Heart left ventricle (tissue), 16 donors: ENCODE data around the gene P2RX7. TPM values are rescaled to one million over a fixed set of nuclear protein-coding genes. Genes with fewer than 3 reads are reported as not detected.
A peak's percentile ranks its signal among the peaks of the same experiment; 100 is the strongest.
"Not testable (repeated sequence)": the region's sequence is repeated elsewhere in the genome, so short reads cannot be mapped to it uniquely, and the experiment has no call there.

Experiments
- ATAC-seq, 4 donors: fragments of 200-7000 bp; cut with Tn5 transposase; one replicate each; pipeline ENCODE4 v1.9.1; 2020 to 2022; ENCODE audit warnings: moderate library complexity in 4 of 4, mild to moderate bottlenecking in 3 of 4, moderate number of reproducible peaks in 1 of 4
- DNase-seq, 5 donors: peaks; one replicate each; pipeline ENCODE4 v3.0.0-alpha.2; 2020
- H3K27ac ChIP-seq, 12 donors: fragments of 200-600 bp; sonication (generic) in 4 of 12; one replicate each; pipeline versions ENCODE4 v1.5.0 to v1.8.0; 2016 to 2022; ENCODE audit warnings: mild to moderate bottlenecking in 2 of 12
- H3K27me3 ChIP-seq, 9 donors: fragments of 200-600 bp; sonication (generic) in 2 of 9; one replicate each; pipeline versions ENCODE4 v1.5.1 to v1.8.0; 2016 to 2022; ENCODE audit warnings: mild to moderate bottlenecking in 3 of 9
- H3K36me3 ChIP-seq, 9 donors: fragments of 200-600 bp; sonication (generic) in 2 of 9; one replicate each; pipeline versions ENCODE4 v1.5.0 to v1.8.0; 2018 to 2022; ENCODE audit warnings: mild to moderate bottlenecking in 2 of 9
- H3K4me1 ChIP-seq, 12 donors: fragments of 200-600 bp; sonication (generic) in 4 of 12; one replicate each; pipeline versions ENCODE4 v1.5.0 to v1.8.0; 2016 to 2022; ENCODE audit warnings: mild to moderate bottlenecking in 3 of 12
- H3K4me3 ChIP-seq, 12 donors: fragments of 200-600 bp; sonication (generic) in 4 of 12; one replicate each; pipeline versions ENCODE4 v1.5.0 to v1.8.0; 2017 to 2022; ENCODE audit warnings: mild to moderate bottlenecking in 9 of 12, moderate library complexity in 4 of 12
- H3K9me3 ChIP-seq, 12 donors: fragments of 200-600 bp; sonication (generic) in 4 of 12; one replicate each; pipeline versions ENCODE4 v1.5.0 to v1.8.0; 2016 to 2022; ENCODE audit warnings: mild to moderate bottlenecking in 1 of 12
- POLR2A ChIP-seq, 2 donors: fragments of 450-650 bp; IDR thresholded peaks; one replicate each; pipeline ENCODE4 v1.6.1; 2017; ENCODE audit warnings: antibody characterized with exemption in 2 of 2, mild to moderate bottlenecking in 2 of 2, moderate library complexity in 2 of 2
- WGBS, 4 donors: extraction: QIAGEN DNeasy Blood & Tissue Kit in 2 of 4; methylation state at CpG; one replicate each; pipeline versions ENCODE4 v1.1.5 to v1.1.7; 2013 to 2018; 5-methylcytosine and 5-hydroxymethylcytosine counted together
- intact Hi-C, 10 donors: fragments of 100-400 bp; cut with DNase I; formaldehyde crosslinking; loops; one replicate each; pipeline versions ENCODE4 v1.11.1 to v1.14.2; 2022
- polyA plus RNA-seq, 2 donors: library from polyadenylated mRNA; stranded (reverse); fragments of 200-250 nt; gene quantifications; one replicate each; pipeline ENCODE4 v1.2.3, GENCODE V29; 2013
- total RNA-seq, 9 donors: library from RNA; depleted of rRNA in 2 of 9; stranded (reverse); fragments of >200 nt in 2 of 9; fragmentation: NEBNext Ultra II Directional in 3 of 9; extraction: Animal tissue kit (Norgen Biotek cat#: 25700) in 3 of 9; gene quantifications; one replicate each; pipeline versions ENCODE4 v1.1.0 to v1.2.4, GENCODE V29; 2016 to 2023
- TF ChIP-seq, protein P1 (sequence below), 12 donors: fragments of 200-600 bp; sonication (generic) in 4 of 12; IDR thresholded peaks; one replicate each; pipeline versions ENCODE4 v1.5.0 to v1.8.0; 2018 to 2022; ENCODE audit warnings: antibody characterized with exemption in 12 of 12, mild to moderate bottlenecking in 5 of 12
- donor health status: ischemic (EF 13 %, LVEDD 7.1; RV severe dilation, severe dysfunction).
- donor health status: healthy with polysubstance abuse.
- donor health status: DM: no; HTN: yes; CAD: no.
- donor health status: DM: no; HTN: no; CAD: no.
- donor health status: ischemic (EF 25% LVEDD 6.9; RV normal size, moderate dysfunction).
- donor health status: ischemic (EF 25% LVEDD 5.7; RV mildly dilated, moderate dysfunction).
- donor health status: healthy.
- donor health status: DM: yes; HTN: yes; CAD: no.
- donor health status: ischemic (EF 35%, LVEDD 5.7; RV mildly dilated, moderate dysfunction).
- donor health status: nonischemic (EF 11% LVEDD 7.7; RV severe dilation, severe dysfunction).
- donor health status: DM: yes; HTN: yes; CAD: no.
- donor health status: PGD.
- donor health status: ischemic (EF 29% LVEDD 5.4; RV normal size, mild dysfunction).
- donor health status: nonischemic (EF 23%, LVEDD 6.1; RV moderate dilation, normal function).

Gene P2RX7
- total and polyA plus RNA-seq, 11 donors, result 0.39 to 12.0 (median 1.8) TPM

DNA sequence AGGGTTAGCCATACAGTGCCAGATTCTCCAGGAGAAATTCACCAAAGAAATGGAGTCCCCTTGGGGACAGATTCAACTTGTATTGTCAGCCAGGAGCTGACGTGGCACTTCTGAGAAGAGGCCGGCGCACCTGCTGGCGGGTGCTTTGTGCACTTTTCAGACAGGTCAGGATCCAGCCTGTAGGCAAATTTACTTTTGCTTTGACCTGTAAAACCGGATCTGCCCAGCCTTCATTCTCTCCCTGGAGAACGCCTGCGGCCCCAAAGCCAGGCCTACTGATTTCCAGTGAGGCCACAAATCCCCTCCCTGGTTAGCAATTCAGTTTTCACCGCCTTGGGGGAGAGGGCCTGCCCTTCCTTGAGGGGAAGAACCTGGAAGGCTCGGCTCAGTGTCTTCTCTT lies 94.6 kb downstream of the P2RX7 start:
- no peak overlapping the region for H3K4me3 ChIP-seq
- no peaks in the 10 kb centered on the region for H3K9me3 ChIP-seq
- WGBS, 4 donors, result 79 to 91% (median 87%) methylated on average over 9 of the region's 9 CpGs
- intact Hi-C loops, result loop anchor here in 1 of 10 donors (10.0 kb wide), 1 partner anchor 162 kb away; no protein-coding TSS in a partner anchor
- no peak for ATAC-seq
- no peak for DNase-seq
- TF ChIP-seq, protein P1, sequence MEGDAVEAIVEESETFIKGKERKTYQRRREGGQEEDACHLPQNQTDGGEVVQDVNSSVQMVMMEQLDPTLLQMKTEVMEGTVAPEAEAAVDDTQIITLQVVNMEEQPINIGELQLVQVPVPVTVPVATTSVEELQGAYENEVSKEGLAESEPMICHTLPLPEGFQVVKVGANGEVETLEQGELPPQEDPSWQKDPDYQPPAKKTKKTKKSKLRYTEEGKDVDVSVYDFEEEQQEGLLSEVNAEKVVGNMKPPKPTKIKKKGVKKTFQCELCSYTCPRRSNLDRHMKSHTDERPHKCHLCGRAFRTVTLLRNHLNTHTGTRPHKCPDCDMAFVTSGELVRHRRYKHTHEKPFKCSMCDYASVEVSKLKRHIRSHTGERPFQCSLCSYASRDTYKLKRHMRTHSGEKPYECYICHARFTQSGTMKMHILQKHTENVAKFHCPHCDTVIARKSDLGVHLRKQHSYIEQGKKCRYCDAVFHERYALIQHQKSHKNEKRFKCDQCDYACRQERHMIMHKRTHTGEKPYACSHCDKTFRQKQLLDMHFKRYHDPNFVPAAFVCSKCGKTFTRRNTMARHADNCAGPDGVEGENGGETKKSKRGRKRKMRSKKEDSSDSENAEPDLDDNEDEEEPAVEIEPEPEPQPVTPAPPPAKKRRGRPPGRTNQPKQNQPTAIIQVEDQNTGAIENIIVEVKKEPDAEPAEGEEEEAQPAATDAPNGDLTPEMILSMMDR (IDR thresholded peaks at IDR 0.05), result no peak
- no peak for TF ChIP-seq POLR2A (IDR thresholded peaks at IDR 0.05)
- H3K36me3 ChIP-seq, result peaks cover 0 to 48% (median 32%) of the 10 kb centered on the region in 9 donors
- no peak overlapping the region for H3K27ac ChIP-seq
- peaks cover 0 to 6% (median 0%) of the 10 kb centered on the region in 12 donors for H3K4me1 ChIP-seq
- H3K27me3 ChIP-seq, result no peaks in the 10 kb centered on the region

DNA sequence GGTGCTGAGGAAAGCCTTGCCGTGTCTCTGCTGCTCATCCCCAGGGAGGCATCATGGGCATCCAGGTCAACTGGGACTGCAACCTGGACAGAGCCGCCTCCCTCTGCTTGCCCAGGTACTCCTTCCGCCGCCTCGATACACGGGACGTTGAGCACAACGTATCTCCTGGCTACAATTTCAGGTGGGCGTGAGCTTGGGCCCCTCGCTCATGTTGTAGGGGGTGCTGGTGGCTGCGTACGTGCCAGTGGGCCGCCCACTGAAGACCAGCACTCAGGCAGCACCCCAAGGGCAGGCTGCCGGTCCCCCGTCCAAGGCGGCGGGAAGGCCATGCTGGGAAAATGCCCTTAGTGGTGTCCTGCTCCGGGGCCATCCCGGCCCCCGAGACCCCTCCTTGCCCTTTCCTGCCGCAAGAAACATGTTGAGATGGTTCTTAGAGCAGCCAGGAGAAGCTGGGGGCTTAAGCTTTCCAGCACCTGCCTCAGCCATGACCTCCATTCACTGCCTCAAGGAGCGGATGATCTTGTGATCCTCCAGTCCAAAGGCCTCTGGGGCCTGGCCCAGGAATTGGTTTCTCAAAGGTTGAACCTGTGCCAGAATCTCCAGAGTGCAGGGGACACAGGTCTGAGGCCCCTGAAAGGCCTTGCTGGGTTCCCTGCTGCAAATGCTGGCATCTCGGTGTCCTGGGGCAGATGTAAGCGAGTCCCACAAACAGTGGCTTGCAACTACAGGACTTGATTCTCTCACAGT lies 96.4 kb downstream of the P2RX7 start:
- Histone ChIP-seq H3K4me3 (no peak overlapping the region), H3K27ac (no peak overlapping the region), H3K9me3 (no peaks in the 10 kb centered on the region), H3K4me1 (peaks cover 0 to 6% (median 0%) of the 10 kb centered on the region in 12 donors), H3K36me3 (peaks cover 0 to 61% (median 24%) of the 10 kb centered on the region in 9 donors), H3K27me3 (no peaks in the 10 kb centered on the region)
- TF ChIP-seq, protein P1 (IDR thresholded peaks at IDR 0.05), result no peak
- no peak for TF ChIP-seq POLR2A (IDR thresholded peaks at IDR 0.05)
- intact Hi-C loops, result loop anchor here in 1 of 10 donors (10.0 kb wide), 1 partner anchor 164 kb away; no protein-coding TSS in a partner anchor
- 94 to 97% (median 96%) methylated on average over 13 to 24 of the region's 24 CpGs for WGBS, 4 donors
- DNase-seq (no peak), ATAC-seq (no peak)

DNA sequence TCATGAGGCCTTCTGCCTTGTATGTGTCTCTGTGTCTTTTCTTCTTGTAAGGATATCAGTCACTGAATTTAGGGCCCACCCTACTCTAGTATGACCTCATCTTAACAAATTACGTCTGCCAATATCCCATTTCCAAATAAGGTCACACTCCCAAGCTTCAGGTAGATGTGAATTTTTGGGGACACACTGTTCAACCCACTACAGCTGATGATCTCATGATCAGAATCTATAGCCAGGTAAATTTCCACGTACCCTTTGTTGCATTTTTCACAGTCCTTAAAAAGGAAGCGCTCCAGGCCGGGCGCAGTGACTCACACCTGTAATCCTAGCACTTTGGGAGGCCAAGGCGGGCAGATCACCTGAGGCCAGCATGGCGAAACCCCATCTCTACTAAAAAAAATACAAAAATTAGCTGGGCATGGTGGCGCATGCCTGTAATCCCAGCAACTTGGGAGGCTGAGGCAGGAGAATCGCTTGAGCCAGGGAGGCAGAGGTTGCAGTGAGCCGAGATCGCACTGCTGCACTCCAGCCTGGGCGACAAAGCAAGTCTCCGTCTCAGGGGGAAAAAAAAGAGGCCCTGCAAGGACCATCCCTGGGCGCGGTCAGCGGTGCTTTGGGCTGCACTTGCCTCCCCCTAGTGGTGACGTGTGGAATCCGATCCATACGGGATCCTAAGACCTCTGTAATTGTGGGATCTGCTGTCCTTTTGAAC lies 97.3 kb downstream of the P2RX7 start:
- not testable (repeated sequence) for H3K4me3 ChIP-seq, H3K27me3 ChIP-seq, H3K4me1 ChIP-seq, H3K9me3 ChIP-seq, H3K27ac ChIP-seq
- peaks cover 0 to 68% (median 27%) of the 10 kb centered on the region in 9 donors for H3K36me3 ChIP-seq
- intact Hi-C loops, result loop anchor here in 3 of 10 donors (5.0 to 10.0 kb wide), 3 partner anchors 118 to 168 kb away; no protein-coding TSS in a partner anchor
- DNase-seq (peak; percentile 68 to 82 (median 69)), ATAC-seq (peak; percentile 58 to 87 (median 78))
- TF ChIP-seq, protein P1 (IDR thresholded peaks at IDR 0.05), result peak; percentile 75 to 93 (median 88)
- 44 to 48% (median 46%) methylated on average over 19 of the region's 19 CpGs for WGBS, 4 donors

DNA sequence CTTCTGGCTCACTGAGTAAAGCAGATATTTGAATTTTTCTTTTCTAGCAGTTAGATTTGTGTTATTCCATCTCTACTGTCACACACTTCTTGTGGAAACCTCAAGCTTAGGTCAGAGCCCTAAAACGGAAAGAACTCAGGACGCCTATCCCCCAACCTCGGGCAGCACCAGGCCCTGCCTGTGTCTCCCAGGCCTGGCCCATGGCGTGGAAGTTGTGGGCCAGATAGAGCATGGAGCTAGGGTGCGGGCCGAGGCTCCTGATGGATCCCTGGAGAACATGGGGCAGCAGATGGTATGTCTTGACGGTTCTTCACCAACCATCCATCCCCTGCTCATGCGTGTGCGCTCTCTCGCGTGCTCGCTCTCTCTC lies 97.8 kb downstream of the P2RX7 start:
- Histone ChIP-seq H3K27me3 (no peaks in the 10 kb centered on the region), H3K36me3 (peaks cover 0 to 70% (median 28%) of the 10 kb centered on the region in 9 donors), H3K27ac (no peak overlapping the region), H3K4me3 (no peak overlapping the region), H3K9me3 (no peaks in the 10 kb centered on the region), H3K4me1 (peaks cover 0 to 6% (median 0%) of the 10 kb centered on the region in 12 donors)
- ATAC-seq (no peak), DNase-seq (no peak)
- TF ChIP-seq, protein P1 (IDR thresholded peaks at IDR 0.05), result peak in 1 of 12 donors; percentile 18
- TF ChIP-seq POLR2A (IDR thresholded peaks at IDR 0.05), result no peak
- intact Hi-C loops, result loop anchor here in 2 of 10 donors (5.0 kb wide), 2 partner anchors 118 to 168 kb away; no protein-coding TSS in a partner anchor
- 82 to 92% (median 88%) methylated on average over 12 of the region's 12 CpGs for WGBS, 4 donors
